Activated CD4-positive, CD25-positive, alpha-beta regulatory T cell treated with anti-CD3 and anti-CD28 coated beads, Interleukin-2, amount 50 U/mL, for 24 hours (primary cell): ENCODE results near the gene RUFY3.
"Not testable (repeated sequence)": the region's sequence is repeated elsewhere in the genome, so short reads cannot be mapped to it uniquely, and the experiment has no call there.

Experiments
- ATAC-seq, 2 donors: fragments of 150-1000 bp; cut with Tn5 transposase; one replicate each; pipeline ENCODE4 v1.10.0; 2021; ENCODE audit warnings: mild to moderate bottlenecking in 1 of 2, moderate library complexity in 1 of 2

RUFY3 gene

GRCh38 chr4:70739496-70740337, 18.0 kb downstream of the RUFY3 start:
- no peak for ATAC-seq

- ATAC-seq = no peak
Measured at GRCh38 chr4:70741867-70742658, 20.3 kb downstream of the RUFY3 start.

- no peak for ATAC-seq
Measured at GRCh38 chr4:70743731-70744130, 22.0 kb downstream of the RUFY3 start.

- no peak for ATAC-seq
Measured at GRCh38 chr4:70746179-70746839, 24.5 kb downstream of the RUFY3 start.

- no peak for ATAC-seq
Measured at GRCh38 chr4:70747874-70748273, 26.1 kb downstream of the RUFY3 start.

- ATAC-seq = peak; percentile 84 to 88
Measured at GRCh38 chr4:70749313-70749712, 27.5 kb downstream of the RUFY3 start.

- ATAC-seq = no peak
Measured at GRCh38 chr4:70752236-70752635, 30.5 kb downstream of the RUFY3 start.

GRCh38 chr4:70753630-70754029, 31.9 kb downstream of the RUFY3 start:
- ATAC-seq = no peak

- ATAC-seq = no peak
Measured at GRCh38 chr4:70754470-70754869, 32.7 kb downstream of the RUFY3 start.

- ATAC-seq = peak; percentile 77 to 79
Measured at GRCh38 chr4:70754990-70755688, 33.4 kb downstream of the RUFY3 start.

- no peak for ATAC-seq
Measured at GRCh38 chr4:70759126-70759525, 37.4 kb downstream of the RUFY3 start.

- no peak for ATAC-seq
Measured at GRCh38 chr4:70759627-70760026, 37.9 kb downstream of the RUFY3 start.

- ATAC-seq = no peak
Measured at GRCh38 chr4:70760662-70761061, 38.9 kb downstream of the RUFY3 start.

GRCh38 chr4:70761276-70761816, 39.6 kb downstream of the RUFY3 start:
- ATAC-seq = no peak

- no peak for ATAC-seq
Measured at GRCh38 chr4:70765368-70765767, 43.6 kb downstream of the RUFY3 start.

- ATAC-seq = no peak
Measured at GRCh38 chr4:70768301-70768948, 46.7 kb downstream of the RUFY3 start.

GRCh38 chr4:70769396-70769795, 47.6 kb downstream of the RUFY3 start:
- ATAC-seq = not testable (repeated sequence)

- no peak for ATAC-seq
Measured at GRCh38 chr4:70772929-70773555, 51.3 kb downstream of the RUFY3 start.

- ATAC-seq = no peak
Measured at GRCh38 chr4:70778888-70779422, 57.2 kb downstream of the RUFY3 start.

GRCh38 chr4:70783096-70783495, 61.3 kb downstream of the RUFY3 start:
- no peak for ATAC-seq

- ATAC-seq = no peak
Measured at GRCh38 chr4:70787496-70787895, 65.7 kb downstream of the RUFY3 start.
